ENCODE data around the gene INSYN2A.

DNA sequence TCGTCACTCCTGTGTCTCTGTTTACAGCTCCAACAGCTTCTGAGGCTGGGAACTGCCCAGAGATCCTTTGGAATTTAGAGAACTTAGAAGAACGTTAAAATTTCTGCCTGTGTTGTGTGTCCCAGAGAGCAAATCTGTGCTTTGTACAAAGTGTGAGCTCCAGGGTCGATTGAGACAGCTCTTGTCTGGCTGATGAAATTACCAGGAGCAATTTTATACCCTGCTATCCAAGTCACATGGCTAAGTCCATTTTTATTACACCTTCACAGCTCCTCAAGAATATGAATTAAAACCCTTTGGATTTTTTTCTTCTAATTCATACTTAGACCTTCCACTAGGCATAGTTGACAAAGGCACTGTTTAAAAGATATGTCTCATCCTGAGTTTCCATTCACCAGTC is 46.5 kb upstream of the INSYN2A start:
- TF ChIP-seq CREB5 (CRISPR knock-in tag; IDR thresholded peaks at IDR 0.05; ENCODE audit: low read depth), result no peak
- TF ChIP-seq RARB (CRISPR knock-in tag; IDR thresholded peaks at IDR 0.05), result no peak
- TF ChIP-seq TOX (CRISPR knock-in tag; IDR thresholded peaks at IDR 0.05; ENCODE audit: borderline replicate concordance), result no peak
- no peak for TF ChIP-seq ARNTL (CRISPR knock-in tag; IDR thresholded peaks at IDR 0.05; ENCODE audit: borderline replicate concordance, low read depth)
- no peak for TF ChIP-seq ZFP30 (CRISPR knock-in tag; IDR thresholded peaks at IDR 0.05)
- no peak for TF ChIP-seq PPARA (CRISPR knock-in tag; IDR thresholded peaks at IDR 0.05; ENCODE audit: borderline replicate concordance)
- TF ChIP-seq, protein P1, sequence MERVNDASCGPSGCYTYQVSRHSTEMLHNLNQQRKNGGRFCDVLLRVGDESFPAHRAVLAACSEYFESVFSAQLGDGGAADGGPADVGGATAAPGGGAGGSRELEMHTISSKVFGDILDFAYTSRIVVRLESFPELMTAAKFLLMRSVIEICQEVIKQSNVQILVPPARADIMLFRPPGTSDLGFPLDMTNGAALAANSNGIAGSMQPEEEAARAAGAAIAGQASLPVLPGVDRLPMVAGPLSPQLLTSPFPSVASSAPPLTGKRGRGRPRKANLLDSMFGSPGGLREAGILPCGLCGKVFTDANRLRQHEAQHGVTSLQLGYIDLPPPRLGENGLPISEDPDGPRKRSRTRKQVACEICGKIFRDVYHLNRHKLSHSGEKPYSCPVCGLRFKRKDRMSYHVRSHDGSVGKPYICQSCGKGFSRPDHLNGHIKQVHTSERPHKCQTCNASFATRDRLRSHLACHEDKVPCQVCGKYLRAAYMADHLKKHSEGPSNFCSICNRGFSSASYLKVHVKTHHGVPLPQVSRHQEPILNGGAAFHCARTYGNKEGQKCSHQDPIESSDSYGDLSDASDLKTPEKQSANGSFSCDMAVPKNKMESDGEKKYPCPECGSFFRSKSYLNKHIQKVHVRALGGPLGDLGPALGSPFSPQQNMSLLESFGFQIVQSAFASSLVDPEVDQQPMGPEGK (CRISPR knock-in tag; IDR thresholded peaks at IDR 0.05; ENCODE audit: borderline replicate concordance), result no peak
- no peak for TF ChIP-seq TCF4 (CRISPR knock-in tag; IDR thresholded peaks at IDR 0.05; ENCODE audit: borderline replicate concordance)
- TF ChIP-seq, protein P2, sequence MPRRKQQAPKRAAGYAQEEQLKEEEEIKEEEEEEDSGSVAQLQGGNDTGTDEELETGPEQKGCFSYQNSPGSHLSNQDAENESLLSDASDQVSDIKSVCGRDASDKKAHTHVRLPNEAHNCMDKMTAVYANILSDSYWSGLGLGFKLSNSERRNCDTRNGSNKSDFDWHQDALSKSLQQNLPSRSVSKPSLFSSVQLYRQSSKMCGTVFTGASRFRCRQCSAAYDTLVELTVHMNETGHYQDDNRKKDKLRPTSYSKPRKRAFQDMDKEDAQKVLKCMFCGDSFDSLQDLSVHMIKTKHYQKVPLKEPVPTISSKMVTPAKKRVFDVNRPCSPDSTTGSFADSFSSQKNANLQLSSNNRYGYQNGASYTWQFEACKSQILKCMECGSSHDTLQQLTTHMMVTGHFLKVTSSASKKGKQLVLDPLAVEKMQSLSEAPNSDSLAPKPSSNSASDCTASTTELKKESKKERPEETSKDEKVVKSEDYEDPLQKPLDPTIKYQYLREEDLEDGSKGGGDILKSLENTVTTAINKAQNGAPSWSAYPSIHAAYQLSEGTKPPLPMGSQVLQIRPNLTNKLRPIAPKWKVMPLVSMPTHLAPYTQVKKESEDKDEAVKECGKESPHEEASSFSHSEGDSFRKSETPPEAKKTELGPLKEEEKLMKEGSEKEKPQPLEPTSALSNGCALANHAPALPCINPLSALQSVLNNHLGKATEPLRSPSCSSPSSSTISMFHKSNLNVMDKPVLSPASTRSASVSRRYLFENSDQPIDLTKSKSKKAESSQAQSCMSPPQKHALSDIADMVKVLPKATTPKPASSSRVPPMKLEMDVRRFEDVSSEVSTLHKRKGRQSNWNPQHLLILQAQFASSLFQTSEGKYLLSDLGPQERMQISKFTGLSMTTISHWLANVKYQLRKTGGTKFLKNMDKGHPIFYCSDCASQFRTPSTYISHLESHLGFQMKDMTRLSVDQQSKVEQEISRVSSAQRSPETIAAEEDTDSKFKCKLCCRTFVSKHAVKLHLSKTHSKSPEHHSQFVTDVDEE (CRISPR knock-in tag; IDR thresholded peaks at IDR 0.05), result no peak
- TF ChIP-seq OSR1 (CRISPR knock-in tag; IDR thresholded peaks at IDR 0.05), result no peak
- TF ChIP-seq, protein P3, sequence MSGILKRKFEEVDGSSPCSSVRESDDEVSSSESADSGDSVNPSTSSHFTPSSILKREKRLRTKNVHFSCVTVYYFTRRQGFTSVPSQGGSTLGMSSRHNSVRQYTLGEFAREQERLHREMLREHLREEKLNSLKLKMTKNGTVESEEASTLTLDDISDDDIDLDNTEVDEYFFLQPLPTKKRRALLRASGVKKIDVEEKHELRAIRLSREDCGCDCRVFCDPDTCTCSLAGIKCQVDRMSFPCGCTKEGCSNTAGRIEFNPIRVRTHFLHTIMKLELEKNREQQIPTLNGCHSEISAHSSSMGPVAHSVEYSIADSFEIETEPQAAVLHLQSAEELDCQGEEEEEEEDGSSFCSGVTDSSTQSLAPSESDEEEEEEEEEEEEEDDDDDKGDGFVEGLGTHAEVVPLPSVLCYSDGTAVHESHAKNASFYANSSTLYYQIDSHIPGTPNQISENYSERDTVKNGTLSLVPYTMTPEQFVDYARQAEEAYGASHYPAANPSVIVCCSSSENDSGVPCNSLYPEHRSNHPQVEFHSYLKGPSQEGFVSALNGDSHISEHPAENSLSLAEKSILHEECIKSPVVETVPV (CRISPR knock-in tag; IDR thresholded peaks at IDR 0.05), result no peak
- no peak for TF ChIP-seq BACH2 (CRISPR knock-in tag; IDR thresholded peaks at IDR 0.05; ENCODE audit: borderline replicate concordance)
- TF ChIP-seq CSDC2 (CRISPR knock-in tag; IDR thresholded peaks at IDR 0.05), result no peak
